ENCODE data around the gene KIAA1217.

Gene KIAA1217

GRCh38 chr10:24262929-24263590 lies 54.1 kb downstream of the KIAA1217 start:
- no peaks in the 10 kb centered on the region for H3K4me1 ChIP-seq (ENCODE audit: insufficient read depth, low read length, poor library complexity, severe bottlenecking)
- no peak overlapping the region for H2AFZ ChIP-seq (ENCODE audit: low read length)
- no peak overlapping the region for H3K9ac ChIP-seq (ENCODE audit: low read depth, low read length, poor library complexity, severe bottlenecking)
- no peaks in the 10 kb centered on the region for H3K36me3 ChIP-seq (ENCODE audit: insufficient read depth, low read length)
- no peak overlapping the region for H3K4me2 ChIP-seq (ENCODE audit: low read depth, low read length, poor library complexity, severe bottlenecking)
- TF ChIP-seq CTCF (conservative IDR thresholded peaks at IDR 0.05; ENCODE audit: low read length) (no peak), EZH2phosphoT487 (IDR thresholded peaks at IDR 0.05; ENCODE audit: borderline replicate concordance) (no peak)
- H3K79me2 ChIP-seq (ENCODE audit: insufficient read depth, low read length), result no peaks in the 10 kb centered on the region
- no peaks in the 10 kb centered on the region for H4K20me1 ChIP-seq (ENCODE audit: insufficient read depth, low read length, poor library complexity, severe bottlenecking)
- no peaks in the 10 kb centered on the region for H3K9me2 ChIP-seq (replicated peaks; ENCODE audit: low read depth, low read length)
- no peaks in the 10 kb centered on the region for H3F3A ChIP-seq (ENCODE audit: low read depth)
- H3K27me3 ChIP-seq (ENCODE audit: insufficient read depth, low read length, poor library complexity, severe bottlenecking), result no peaks in the 10 kb centered on the region
- H3K9me3 ChIP-seq (ENCODE audit: insufficient read depth, low read depth, low read length), result no peaks in the 10 kb centered on the region
- H3K4me3 ChIP-seq (ENCODE audit: low read length, poor library complexity, severe bottlenecking), result no peak overlapping the region

GRCh38 chr10:24269476-24269875 lies 60.5 kb downstream of the KIAA1217 start:
- H3K4me1 ChIP-seq (ENCODE audit: insufficient read depth, low read length, poor library complexity, severe bottlenecking), result no peaks in the 10 kb centered on the region
- H3K4me2 ChIP-seq (ENCODE audit: low read depth, low read length, poor library complexity, severe bottlenecking), result no peak overlapping the region
- H3K9me2 ChIP-seq (replicated peaks; ENCODE audit: low read depth, low read length), result no peaks in the 10 kb centered on the region
- TF ChIP-seq EZH2phosphoT487 (IDR thresholded peaks at IDR 0.05; ENCODE audit: borderline replicate concordance) (no peak), CTCF (conservative IDR thresholded peaks at IDR 0.05; ENCODE audit: low read length) (no peak)
- no peak overlapping the region for H3K9ac ChIP-seq (ENCODE audit: low read depth, low read length, poor library complexity, severe bottlenecking)
- no peaks in the 10 kb centered on the region for H3F3A ChIP-seq (ENCODE audit: low read depth)
- H3K9me3 ChIP-seq (ENCODE audit: insufficient read depth, low read depth, low read length), result no peaks in the 10 kb centered on the region
- H4K20me1 ChIP-seq (ENCODE audit: insufficient read depth, low read length, poor library complexity, severe bottlenecking), result no peaks in the 10 kb centered on the region
- H2AFZ ChIP-seq (ENCODE audit: low read length), result no peak overlapping the region
- H3K4me3 ChIP-seq (ENCODE audit: low read length, poor library complexity, severe bottlenecking), result no peak overlapping the region
- no peaks in the 10 kb centered on the region for H3K79me2 ChIP-seq (ENCODE audit: insufficient read depth, low read length)
- no peaks in the 10 kb centered on the region for H3K36me3 ChIP-seq (ENCODE audit: insufficient read depth, low read length)
- no peaks in the 10 kb centered on the region for H3K27me3 ChIP-seq (ENCODE audit: insufficient read depth, low read length, poor library complexity, severe bottlenecking)

- Histone ChIP-seq H3K4me2 (ENCODE audit: low read depth, low read length, poor library complexity, severe bottlenecking) (no peak overlapping the region), H3K27me3 (ENCODE audit: insufficient read depth, low read length, poor library complexity, severe bottlenecking) (no peaks in the 10 kb centered on the region), H3F3A (ENCODE audit: low read depth) (no peaks in the 10 kb centered on the region), H3K4me3 (ENCODE audit: low read length, poor library complexity, severe bottlenecking) (no peak overlapping the region), H3K4me1 (ENCODE audit: insufficient read depth, low read length, poor library complexity, severe bottlenecking) (no peaks in the 10 kb centered on the region), H2AFZ (ENCODE audit: low read length) (no peak overlapping the region), H3K9ac (ENCODE audit: low read depth, low read length, poor library complexity, severe bottlenecking) (no peak overlapping the region), H3K9me2 (replicated peaks; ENCODE audit: low read depth, low read length) (no peaks in the 10 kb centered on the region), H3K9me3 (ENCODE audit: insufficient read depth, low read depth, low read length) (no peaks in the 10 kb centered on the region), H3K79me2 (ENCODE audit: insufficient read depth, low read length) (no peaks in the 10 kb centered on the region), H3K36me3 (ENCODE audit: insufficient read depth, low read length) (no peaks in the 10 kb centered on the region), H4K20me1 (ENCODE audit: insufficient read depth, low read length, poor library complexity, severe bottlenecking) (no peaks in the 10 kb centered on the region)
- TF ChIP-seq CTCF (conservative IDR thresholded peaks at IDR 0.05; ENCODE audit: low read length) (no peak), EZH2phosphoT487 (IDR thresholded peaks at IDR 0.05; ENCODE audit: borderline replicate concordance) (no peak)
Observed at GRCh38 chr10:24272374-24272773, 63.4 kb downstream of the KIAA1217 start.
